ENCODE results near the gene NR2E1.

NR2E1 gene

DNA sequence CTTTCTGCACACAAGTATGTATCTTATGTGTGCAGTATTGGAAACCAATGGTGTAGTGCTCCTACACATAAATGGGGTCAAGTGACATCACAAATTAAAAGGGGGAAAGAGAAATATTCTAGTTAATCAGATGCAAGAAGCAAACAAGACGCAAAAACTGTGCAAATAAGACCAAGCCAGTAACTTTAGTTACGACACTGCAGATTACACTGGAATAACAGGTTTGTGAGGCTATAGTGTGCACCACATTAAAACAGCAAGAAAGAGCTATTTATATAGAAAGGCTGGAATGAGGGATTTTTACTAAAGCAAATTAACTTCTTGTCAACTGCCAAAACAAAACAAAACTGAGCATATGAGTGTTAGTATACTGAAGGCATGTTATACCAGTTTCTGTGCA, 45.8 kb downstream of the NR2E1 start:
- DNase-seq, result no peak

DNA sequence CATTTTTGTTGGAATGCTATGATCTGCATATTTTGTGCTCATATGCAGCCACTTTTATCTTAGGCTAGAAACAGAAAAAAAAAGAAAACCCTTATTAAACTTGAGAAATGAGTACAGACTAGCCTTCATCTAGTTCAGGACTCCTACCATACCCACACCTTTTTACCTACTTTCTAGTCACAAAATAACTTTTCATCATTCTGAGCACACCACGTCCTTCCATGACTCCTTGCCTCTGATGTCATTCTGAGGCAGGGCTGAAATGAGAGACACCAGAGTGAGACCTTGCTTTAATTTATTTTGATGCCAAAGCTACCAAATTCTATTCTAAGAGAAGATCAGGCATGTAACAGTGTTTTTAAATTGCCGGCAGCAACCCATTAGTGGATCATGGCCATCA, 56.2 kb downstream of the NR2E1 start:
- no peak for DNase-seq

DNA sequence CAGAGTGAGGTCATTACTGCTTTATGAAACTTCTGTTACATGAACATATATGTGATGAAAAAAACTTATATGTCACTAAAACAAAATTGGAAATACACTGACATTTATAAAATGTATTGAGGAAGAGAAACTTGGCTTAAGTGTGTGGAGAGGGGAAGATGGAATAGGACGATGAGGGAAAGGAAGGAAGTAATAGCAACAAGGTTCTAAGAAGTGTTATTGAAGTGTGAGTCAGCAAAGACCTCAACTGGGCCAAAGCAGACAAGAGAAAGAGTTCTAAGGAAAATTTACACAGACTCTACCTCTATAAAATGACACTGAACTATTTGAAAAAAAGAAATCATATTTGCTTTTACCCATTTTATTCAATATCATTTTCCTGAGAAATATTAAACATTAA, 56.7 kb downstream of the NR2E1 start:
- DNase-seq, result no peak

DNA sequence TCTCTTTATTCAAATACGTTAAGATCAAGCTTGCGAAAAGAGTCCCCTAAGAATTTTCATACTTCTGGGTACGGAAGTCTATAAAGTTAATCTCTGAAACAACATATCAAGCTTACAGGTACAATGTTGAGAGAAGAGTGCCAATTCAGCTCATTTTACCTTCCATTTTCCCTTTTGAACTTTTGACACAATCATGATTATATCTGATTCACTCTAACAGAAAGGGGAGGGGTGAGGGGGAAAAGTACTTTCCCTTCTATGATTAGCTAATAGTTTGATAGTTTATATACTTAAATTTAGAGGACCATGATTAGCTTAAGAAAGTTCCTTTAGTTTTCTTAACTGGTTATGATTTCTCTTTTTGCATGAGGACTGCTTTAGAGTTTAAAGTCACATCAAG, 61.5 kb downstream of the NR2E1 start:
- DNase-seq, result no peak

DNA sequence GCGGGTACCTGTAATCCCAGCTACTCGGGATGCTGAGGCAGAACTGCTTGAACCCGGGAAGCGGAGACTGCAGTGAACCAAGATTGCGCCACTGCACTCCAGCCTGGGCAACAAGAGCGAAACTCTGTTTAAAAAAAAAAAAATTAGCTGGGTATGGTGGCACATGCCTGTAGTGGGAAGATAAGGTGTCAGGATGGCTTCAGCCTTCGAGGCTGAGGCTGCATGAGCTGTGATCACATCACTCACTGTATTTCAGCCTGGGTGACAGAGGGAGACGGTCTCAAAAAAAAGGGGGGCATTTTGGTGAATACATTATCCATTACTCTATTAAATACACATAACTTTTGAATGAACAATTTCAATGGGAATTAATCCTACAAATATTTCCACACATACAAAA, 62.6 kb downstream of the NR2E1 start:
- peak; percentile 93 for DNase-seq

DNA sequence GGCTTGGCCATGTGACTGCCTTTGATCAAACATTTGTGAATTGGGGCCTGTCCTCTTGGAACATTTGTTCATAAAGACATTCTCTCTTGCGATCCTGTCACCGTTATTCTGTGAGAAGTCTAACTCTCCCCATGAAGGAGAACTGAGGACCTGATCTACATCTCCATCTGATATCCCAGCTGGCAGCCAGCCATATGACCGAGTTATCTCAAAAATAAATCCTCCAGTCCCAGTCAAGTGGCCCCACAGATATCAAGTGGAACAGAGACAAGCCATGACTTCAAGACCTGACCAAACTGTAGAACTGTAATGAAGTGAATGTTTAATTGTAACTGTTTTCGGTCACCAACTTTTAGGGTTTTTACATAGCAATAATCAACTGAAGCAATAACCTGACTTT, 69.3 kb downstream of the NR2E1 start:
- peak; percentile 52 for DNase-seq

DNA sequence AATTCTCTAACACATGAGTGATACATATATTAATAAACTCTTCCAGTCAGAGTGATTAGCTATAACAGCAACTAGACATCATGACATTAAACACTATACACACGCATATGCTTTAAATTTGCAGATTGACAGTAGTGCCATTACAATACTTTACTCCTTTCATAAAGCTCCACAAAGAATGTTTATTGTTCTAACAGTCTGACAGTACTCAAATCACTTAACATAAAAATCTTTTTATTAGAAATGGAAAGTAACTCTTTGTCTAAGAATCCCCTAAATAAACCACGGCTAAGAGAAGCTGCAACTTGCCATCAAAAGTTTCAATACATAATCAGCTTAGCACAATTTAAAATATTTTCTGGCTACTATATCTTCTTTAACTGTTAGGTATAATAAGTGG, 71.0 kb downstream of the NR2E1 start:
- DNase-seq, result no peak

DNA sequence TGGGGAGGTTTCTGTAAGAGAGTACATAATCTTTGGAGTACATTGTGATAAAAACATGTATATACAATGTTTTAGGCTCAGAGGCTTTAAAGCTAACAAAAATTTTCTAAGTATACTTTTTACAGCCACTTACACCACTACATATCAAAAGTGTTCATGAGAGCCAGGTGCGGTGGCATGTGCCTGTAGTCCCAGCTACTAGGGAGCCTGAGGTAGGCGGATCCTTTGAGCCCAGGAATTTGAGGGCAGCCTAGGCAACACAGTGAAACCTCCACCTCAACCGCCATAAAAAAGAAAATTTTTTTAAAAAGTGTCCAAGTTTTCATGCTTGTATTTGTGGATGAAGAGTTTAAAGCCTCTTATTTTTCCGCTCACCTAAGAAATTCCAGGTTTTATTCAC, 72.5 kb downstream of the NR2E1 start:
- DNase-seq, result no peak

Measured in hematopoietic multipotent progenitor cell treated with erythropoietin and hydrocortisone succinate and interleukin-3 and kit ligand, for 6 days (in vitro differentiated cells).